ENCODE results near the gene PRKCA.

The PRKCA gene

DNA sequence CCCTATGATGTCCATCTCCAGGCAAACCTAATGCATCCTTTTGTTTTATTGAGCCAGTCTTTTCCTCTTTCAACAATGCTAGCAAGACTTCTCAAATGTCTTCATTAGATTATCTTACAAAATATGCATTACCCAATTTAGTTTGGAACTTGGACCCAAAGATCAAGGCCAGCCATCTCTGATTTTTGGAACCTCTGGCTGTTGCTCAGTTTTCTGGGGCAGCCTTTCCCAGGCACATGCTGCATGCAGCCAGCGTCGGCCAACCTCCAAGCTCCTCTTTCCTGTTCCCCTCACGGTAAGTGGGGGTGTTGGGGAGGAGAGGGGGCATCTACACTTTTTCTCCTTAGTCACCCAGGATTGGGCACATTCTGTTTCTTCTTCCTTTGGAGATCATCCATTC, 189.3 kb downstream of the PRKCA start:
- DNase-seq (ENCODE audit: insufficient read length) (no peak), FAIRE-seq (no peak)
- no peak for TF ChIP-seq POLR2AphosphoS5 (IDR thresholded peaks at IDR 0.05; ENCODE audit: low read depth, low read length)
- TF ChIP-seq TAF1 (IDR thresholded peaks at IDR 0.05; ENCODE audit: borderline replicate concordance, low read depth, low read length), result no peak
- TF ChIP-seq POLR2A (IDR thresholded peaks at IDR 0.05; ENCODE audit: low read depth, low read length), result no peak

DNA sequence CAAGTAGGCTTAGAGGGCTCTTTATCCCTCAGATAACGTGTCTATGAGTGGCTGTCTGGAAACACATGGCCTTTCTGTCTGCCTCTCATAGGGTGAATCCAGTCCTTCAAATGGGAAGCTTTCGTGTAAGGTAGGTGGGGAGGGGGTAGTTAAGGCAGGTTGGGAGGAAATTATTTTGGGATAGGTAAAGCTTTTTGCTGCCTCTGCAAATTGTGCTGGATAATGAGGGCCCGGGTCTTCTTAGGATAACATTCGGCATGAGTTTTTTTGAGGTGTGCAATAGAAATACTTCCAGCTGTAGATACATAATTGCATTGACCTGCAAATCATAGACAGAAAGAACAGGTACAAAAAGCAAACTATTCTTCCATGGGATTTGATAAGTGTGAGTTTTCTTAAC, 189.7 kb downstream of the PRKCA start:
- DNase-seq (ENCODE audit: insufficient read length) (no peak), FAIRE-seq (no peak)
- TF ChIP-seq TAF1 (IDR thresholded peaks at IDR 0.05; ENCODE audit: borderline replicate concordance, low read depth, low read length) (no peak), POLR2A (IDR thresholded peaks at IDR 0.05; ENCODE audit: low read depth, low read length) (no peak), POLR2AphosphoS5 (IDR thresholded peaks at IDR 0.05; ENCODE audit: low read depth, low read length) (no peak)

DNA sequence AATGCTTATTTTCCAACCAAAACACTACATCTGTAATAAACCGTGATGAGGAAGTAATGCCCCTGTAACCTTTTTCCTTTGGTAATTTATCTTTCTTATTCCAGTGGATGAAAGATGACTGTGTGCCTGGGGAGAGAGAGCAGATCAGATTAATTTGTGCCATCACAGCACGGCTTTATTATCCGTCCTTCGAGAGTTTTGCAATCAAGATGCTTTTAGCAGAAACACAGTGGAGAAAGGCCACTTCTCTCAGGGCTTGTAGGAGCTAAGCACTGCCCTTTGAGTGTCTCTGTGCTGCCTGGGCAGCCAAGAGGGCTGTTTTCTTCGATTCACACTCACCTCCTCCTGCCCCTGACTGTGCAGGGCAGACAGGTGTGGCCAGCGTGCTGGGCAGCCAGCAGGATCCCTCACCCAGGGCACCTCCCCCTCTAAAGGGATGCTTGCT, 190.2 kb downstream of the PRKCA start:
- FAIRE-seq (no peak), DNase-seq (ENCODE audit: insufficient read length) (no peak)
- no peak for TF ChIP-seq POLR2AphosphoS5 (IDR thresholded peaks at IDR 0.05; ENCODE audit: low read depth, low read length)
- TF ChIP-seq TAF1 (IDR thresholded peaks at IDR 0.05; ENCODE audit: borderline replicate concordance, low read depth, low read length), result no peak
- no peak for TF ChIP-seq POLR2A (IDR thresholded peaks at IDR 0.05; ENCODE audit: low read depth, low read length)

DNA sequence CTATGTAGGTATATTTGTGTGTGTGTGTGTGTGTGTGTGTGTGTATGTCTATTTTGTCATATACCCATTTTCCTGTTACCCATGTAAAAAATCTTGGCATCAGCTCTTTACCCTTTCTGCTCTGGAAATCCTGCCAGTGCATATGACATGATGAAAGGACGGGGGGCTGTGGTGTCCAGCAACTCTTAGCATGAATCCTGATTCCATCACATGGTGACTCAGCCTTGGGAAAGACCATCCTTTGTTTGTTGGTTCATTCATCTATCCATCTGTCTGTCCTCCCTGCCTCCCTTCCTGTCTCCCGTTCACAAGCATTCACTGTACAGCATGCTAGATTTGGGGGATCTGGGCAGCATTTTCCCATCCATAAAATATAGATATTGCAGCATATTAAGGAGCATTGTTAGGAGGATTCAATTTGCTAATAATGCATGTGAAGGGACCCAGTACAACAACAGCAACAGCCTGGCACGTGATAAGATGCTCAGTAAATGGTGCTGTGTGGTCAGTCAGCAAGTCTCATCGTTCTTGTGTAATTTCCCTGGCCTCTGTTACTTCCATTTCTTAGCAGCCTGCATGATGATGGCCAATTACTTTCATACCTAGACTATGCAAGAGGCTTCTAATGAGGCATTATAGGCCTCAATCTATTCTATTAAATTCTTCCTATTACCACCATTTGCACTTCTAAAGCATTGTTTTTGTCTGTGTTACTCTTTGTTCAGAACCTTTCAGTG, 191.0 kb downstream of the PRKCA start:
- no peak for FAIRE-seq
- no peak for DNase-seq (ENCODE audit: insufficient read length)

GRCh38 chr17:66494023-66494803, 191.8 kb downstream of the PRKCA start:
- DNase-seq (ENCODE audit: insufficient read length) (no peak), FAIRE-seq (no peak)
- no peak for TF ChIP-seq TAF1 (IDR thresholded peaks at IDR 0.05; ENCODE audit: borderline replicate concordance, low read depth, low read length)
- no peak for TF ChIP-seq POLR2AphosphoS5 (IDR thresholded peaks at IDR 0.05; ENCODE audit: low read depth, low read length)
- no peak for TF ChIP-seq POLR2A (IDR thresholded peaks at IDR 0.05; ENCODE audit: low read depth, low read length)

More for the DNA sequence above, 191.0 kb downstream of the PRKCA start:
- TF ChIP-seq POLR2A (IDR thresholded peaks at IDR 0.05; ENCODE audit: low read depth, low read length) (no peak), TAF1 (IDR thresholded peaks at IDR 0.05; ENCODE audit: borderline replicate concordance, low read depth, low read length) (no peak), POLR2AphosphoS5 (IDR thresholded peaks at IDR 0.05; ENCODE audit: low read depth, low read length) (no peak)

DNA sequence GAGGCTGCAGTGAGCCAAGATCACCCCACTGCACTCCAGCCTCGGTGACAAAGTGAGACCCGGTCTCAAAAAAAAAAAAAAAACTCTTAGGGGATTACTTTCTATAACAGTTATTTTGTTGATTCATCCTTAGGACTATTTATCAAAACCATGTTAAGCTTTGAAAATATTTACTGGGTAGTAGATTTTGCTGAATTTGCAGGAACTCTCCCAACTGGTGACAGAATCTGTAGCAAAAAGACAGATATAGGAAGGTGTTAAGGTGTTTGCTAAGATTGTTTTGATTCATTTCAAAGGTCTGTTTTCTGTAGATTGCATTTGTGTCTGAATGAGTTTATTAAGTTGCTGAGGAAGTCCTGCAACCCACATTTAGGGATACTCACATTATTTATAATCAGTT, 192.6 kb downstream of the PRKCA start:
- no peak for TF ChIP-seq POLR2A (IDR thresholded peaks at IDR 0.05; ENCODE audit: low read depth, low read length)
- no peak for TF ChIP-seq POLR2AphosphoS5 (IDR thresholded peaks at IDR 0.05; ENCODE audit: low read depth, low read length)
- TF ChIP-seq TAF1 (IDR thresholded peaks at IDR 0.05; ENCODE audit: borderline replicate concordance, low read depth, low read length), result no peak
- FAIRE-seq, result no peak
- no peak for DNase-seq (ENCODE audit: insufficient read length)

- no peak for TF ChIP-seq TAF1 (IDR thresholded peaks at IDR 0.05; ENCODE audit: borderline replicate concordance, low read depth, low read length)
- no peak for TF ChIP-seq POLR2A (IDR thresholded peaks at IDR 0.05; ENCODE audit: low read depth, low read length)
- no peak for TF ChIP-seq POLR2AphosphoS5 (IDR thresholded peaks at IDR 0.05; ENCODE audit: low read depth, low read length)
Observed at GRCh38 chr17:66496306-66496705, 193.9 kb downstream of the PRKCA start.

GRCh38 chr17:66498580-66498979, 196.2 kb downstream of the PRKCA start:
- FAIRE-seq, result no peak
- no peak for TF ChIP-seq POLR2AphosphoS5 (IDR thresholded peaks at IDR 0.05; ENCODE audit: low read depth, low read length)
- no peak for TF ChIP-seq POLR2A (IDR thresholded peaks at IDR 0.05; ENCODE audit: low read depth, low read length)
- no peak for TF ChIP-seq TAF1 (IDR thresholded peaks at IDR 0.05; ENCODE audit: borderline replicate concordance, low read depth, low read length)
- no peak for DNase-seq (ENCODE audit: insufficient read length)

More at GRCh38 chr17:66496306-66496705, 193.9 kb downstream of the PRKCA start:
- no peak for FAIRE-seq
- DNase-seq (ENCODE audit: insufficient read length), result no peak

GRCh38 chr17:66506641-66507040, 204.2 kb downstream of the PRKCA start:
- DNase-seq (ENCODE audit: insufficient read length), result no peak
- TF ChIP-seq POLR2A (IDR thresholded peaks at IDR 0.05; ENCODE audit: low read depth, low read length) (no peak), POLR2AphosphoS5 (IDR thresholded peaks at IDR 0.05; ENCODE audit: low read depth, low read length) (no peak), TAF1 (IDR thresholded peaks at IDR 0.05; ENCODE audit: borderline replicate concordance, low read depth, low read length) (no peak)
- no peak for FAIRE-seq

DNA sequence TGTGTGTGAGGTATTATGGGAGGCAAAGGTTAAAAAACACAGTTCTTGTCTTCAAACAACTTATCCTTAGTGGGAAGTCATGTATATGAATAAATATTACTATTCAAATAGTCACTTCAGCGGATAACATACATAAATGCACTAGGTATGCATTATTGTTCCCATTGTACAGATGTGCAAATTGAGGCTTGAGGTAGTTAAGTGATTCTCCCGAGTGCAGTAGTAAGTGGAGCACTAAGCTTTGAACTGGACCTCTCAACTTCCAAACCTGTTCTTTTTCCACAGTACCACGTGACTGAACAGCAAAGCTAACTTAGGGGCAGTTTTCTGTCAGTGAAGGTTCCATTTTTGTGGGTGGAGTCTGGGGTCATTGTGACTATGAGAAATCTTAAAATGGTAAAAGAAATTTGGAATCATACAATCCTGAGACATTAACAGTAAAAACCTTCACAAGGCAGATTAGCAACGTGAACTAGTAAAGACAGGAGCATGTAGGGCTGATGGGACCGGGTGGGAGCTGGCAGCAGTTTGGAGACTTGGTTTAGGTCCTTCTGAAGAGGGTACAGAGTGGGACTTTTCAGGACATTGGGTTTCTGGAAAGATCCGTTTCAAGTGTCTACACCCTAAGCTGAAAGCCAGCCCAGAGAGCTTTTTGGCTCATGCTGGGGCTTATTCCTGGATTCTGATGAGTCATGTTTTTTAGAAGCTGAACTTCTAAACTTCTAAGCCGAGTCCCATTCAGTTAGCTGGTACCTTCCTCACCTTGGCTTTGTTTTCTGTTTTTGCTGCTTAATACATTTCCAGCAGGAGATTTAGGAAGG, 204.9 kb downstream of the PRKCA start:
- DNase-seq (ENCODE audit: insufficient read length) (no peak), FAIRE-seq (no peak)
- TF ChIP-seq POLR2A (IDR thresholded peaks at IDR 0.05; ENCODE audit: low read depth, low read length) (no peak), TAF1 (IDR thresholded peaks at IDR 0.05; ENCODE audit: borderline replicate concordance, low read depth, low read length) (no peak), POLR2AphosphoS5 (IDR thresholded peaks at IDR 0.05; ENCODE audit: low read depth, low read length) (no peak)
